Measurements from ENCODE around the gene KLHL42. TPM values are rescaled to one million over a fixed set of nuclear protein-coding genes. Genes with fewer than 3 reads are reported as not detected.

Gene KLHL42
- total RNA-seq, 4 donors from 2014 or later, result 16.5 to 30.4 (median 23.9) TPM

GRCh38 chr12:27812502-27812901, 32.5 kb downstream of the KLHL42 start:
- no peak for DNase-seq
- Histone ChIP-seq H3K36me3 (no peaks in the 10 kb centered on the region), H3K27me3 (no peaks in the 10 kb centered on the region), H3K27ac (no peak overlapping the region), H3K4me1 (peaks cover 0 to 8% (median 0%) of the 10 kb centered on the region in 4 donors), H3K4me3 (no peak overlapping the region), H3K9me3 (no peaks in the 10 kb centered on the region)
- TF ChIP-seq CTCF (IDR thresholded peaks at IDR 0.05) (no peak), POLR2A (IDR thresholded peaks at IDR 0.05) (no peak)

DNA sequence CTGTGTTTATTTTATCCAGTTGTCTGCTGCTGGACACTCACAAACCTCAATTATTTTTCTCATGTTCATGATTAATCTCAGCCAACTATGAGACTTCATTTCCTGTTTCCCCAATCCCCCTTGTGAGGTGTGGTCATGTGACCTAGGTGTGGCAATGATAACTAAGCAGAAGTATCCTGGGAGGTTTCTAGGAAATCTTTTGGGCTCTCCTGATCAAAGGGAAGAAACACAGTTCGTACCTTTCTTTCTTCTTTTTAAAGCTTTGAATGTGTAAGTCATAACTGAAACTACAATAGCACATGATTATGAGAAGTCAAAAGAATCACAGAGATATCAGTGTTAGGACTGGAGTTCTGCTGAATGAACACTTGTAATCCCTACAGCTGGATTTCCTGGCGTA, 34.4 kb downstream of the KLHL42 start:
- no peak for DNase-seq
- no peaks in the 10 kb centered on the region for H3K36me3 ChIP-seq

GRCh38 chr12:27814851-27815591, 35.0 kb downstream of the KLHL42 start:
- Histone ChIP-seq H3K36me3 (no peaks in the 10 kb centered on the region), H3K9me3 (no peaks in the 10 kb centered on the region), H3K27ac (peak overlapping the region in 1 of 4 donors; percentile 3), H3K4me3 (no peak overlapping the region), H3K27me3 (no peaks in the 10 kb centered on the region), H3K4me1 (peaks cover 0 to 8% (median 0%) of the 10 kb centered on the region in 4 donors)
- DNase-seq, result no peak
- TF ChIP-seq CTCF (IDR thresholded peaks at IDR 0.05), result no peak
- TF ChIP-seq POLR2A (IDR thresholded peaks at IDR 0.05), result no peak

More for the DNA sequence above, 34.4 kb downstream of the KLHL42 start:
- H3K9me3 ChIP-seq, result no peaks in the 10 kb centered on the region
- no peaks in the 10 kb centered on the region for H3K27me3 ChIP-seq
- H3K4me1 ChIP-seq, result peaks cover 0 to 8% (median 0%) of the 10 kb centered on the region in 4 donors
- TF ChIP-seq POLR2A (IDR thresholded peaks at IDR 0.05), result no peak
- no peak for TF ChIP-seq CTCF (IDR thresholded peaks at IDR 0.05)
- no peak overlapping the region for H3K4me3 ChIP-seq
- no peak overlapping the region for H3K27ac ChIP-seq

- no peaks in the 10 kb centered on the region for H3K9me3 ChIP-seq
- H3K4me1 ChIP-seq, result peaks cover 0 to 19% (median 2%) of the 10 kb centered on the region in 4 donors
- H3K27ac ChIP-seq, result no peak overlapping the region
- TF ChIP-seq CTCF (IDR thresholded peaks at IDR 0.05) (no peak), POLR2A (IDR thresholded peaks at IDR 0.05) (no peak)
- no peaks in the 10 kb centered on the region for H3K36me3 ChIP-seq
- no peaks in the 10 kb centered on the region for H3K27me3 ChIP-seq
- no peak for DNase-seq
- H3K4me3 ChIP-seq, result no peak overlapping the region
These were observed 37.7 kb downstream of the KLHL42 start for GRCh38 chr12:27817766-27818165.

DNA sequence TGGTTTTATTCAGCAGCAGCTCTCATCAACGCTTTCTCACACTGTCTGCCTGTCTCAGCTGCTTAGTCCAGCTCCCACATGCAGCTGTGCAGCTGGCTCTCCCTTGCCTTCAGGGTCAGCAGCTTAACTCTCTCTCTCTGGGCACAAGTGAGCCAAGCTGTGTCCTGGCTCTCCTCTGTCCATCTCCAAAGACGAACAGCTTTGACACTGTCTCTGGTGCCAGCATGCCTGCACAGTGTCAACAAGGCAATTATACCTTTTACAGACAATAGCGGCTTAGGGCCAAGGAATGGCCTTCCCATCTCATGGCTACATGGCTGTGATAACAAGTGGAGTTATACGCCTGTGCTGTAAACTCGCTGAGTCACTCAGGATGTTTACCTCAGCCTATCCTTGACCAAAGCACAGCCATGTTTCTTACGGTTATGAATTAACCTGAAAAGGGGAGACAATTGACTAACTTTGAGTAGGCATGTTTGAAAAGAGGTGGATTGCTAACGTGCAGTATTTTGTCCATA, 38.4 kb downstream of the KLHL42 start:
- Histone ChIP-seq H3K36me3 (no peaks in the 10 kb centered on the region), H3K27ac (no peak overlapping the region)

More for the DNA sequence above, 38.4 kb downstream of the KLHL42 start:
- H3K27me3 ChIP-seq, result no peaks in the 10 kb centered on the region
- H3K9me3 ChIP-seq, result no peaks in the 10 kb centered on the region
- TF ChIP-seq POLR2A (IDR thresholded peaks at IDR 0.05) (no peak), CTCF (IDR thresholded peaks at IDR 0.05) (no peak)
- DNase-seq, result no peak
- no peak overlapping the region for H3K4me3 ChIP-seq
- H3K4me1 ChIP-seq, result peaks cover 0 to 19% (median 2%) of the 10 kb centered on the region in 4 donors

Measured in Peyer's patch (tissue), 4 donors.